T follicular helper cell (primary cell): ENCODE measurements around the gene BASP1.
"Not testable (repeated sequence)": the region's sequence is repeated elsewhere in the genome, so short reads cannot be mapped to it uniquely, and the experiment has no call there.

Source experiments
- DNase-seq: peaks from one replicate; pipeline ENCODE4 v3.0.0-alpha.2; 2020; ENCODE audit warnings: low read depth

The BASP1 gene

DNA sequence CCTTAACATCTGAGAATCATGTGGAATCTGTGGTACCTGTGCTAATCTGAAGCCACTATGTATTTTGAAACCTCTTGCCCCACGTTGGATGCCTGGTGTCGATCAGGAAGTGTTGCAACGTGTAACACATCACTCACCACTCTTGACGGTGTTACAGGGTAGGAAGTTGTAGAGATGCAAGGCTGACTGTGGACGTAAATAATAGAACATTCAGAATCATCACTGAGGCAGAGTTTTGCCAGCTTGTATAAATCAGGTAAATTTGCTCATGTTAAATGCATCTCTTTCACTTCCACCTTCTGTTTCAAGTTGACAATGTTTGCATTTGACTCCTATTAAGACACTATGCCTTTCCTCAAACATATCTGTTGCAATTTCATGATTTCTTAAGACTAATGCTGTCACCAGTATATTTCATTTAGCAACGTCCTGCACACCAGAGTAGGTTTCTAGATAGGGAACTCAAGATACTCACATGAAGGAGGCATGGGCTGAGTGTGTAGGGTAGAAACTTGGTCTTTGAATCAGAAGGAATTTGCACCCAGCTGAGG is 38.1 kb downstream of the BASP1 start:
- DNase-seq: no peak

DNA sequence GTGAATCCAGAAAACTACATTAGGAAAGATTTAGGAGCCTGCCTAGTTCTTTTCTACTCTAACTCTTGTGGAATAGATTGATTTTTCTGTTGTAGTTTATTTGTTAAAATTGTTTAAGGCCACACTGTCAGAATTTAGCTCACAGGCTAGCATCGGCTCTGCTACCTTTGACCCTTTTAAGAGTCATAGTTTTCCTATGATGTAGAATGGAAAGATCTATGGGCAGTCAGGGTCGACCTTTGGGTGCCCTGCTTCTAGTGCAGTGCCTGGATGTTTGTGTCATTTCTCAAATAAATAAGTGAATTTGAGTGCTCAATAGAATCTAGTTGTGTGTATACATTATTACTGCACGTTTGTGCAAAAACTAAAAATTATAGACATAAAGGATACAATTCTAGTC is 38.7 kb downstream of the BASP1 start:
- no peak for DNase-seq

DNA sequence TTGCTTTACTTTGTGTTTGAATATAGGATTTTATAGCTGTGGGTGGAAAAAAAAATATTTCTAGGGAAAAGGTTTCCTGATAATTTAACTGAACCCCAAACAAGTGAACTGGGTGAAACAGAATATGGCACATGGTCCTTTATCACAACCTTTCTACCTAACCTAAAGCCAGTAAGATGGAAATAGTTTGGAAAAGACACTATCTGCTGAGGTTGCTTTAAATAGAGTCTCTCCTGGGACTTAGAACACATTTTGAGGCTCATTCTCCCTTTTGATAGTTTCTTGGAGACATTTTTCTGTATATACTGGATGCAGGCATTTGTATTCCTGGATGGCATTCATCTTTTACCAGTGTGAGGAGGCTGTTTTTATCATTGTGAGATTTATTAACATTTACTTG is 39.4 kb downstream of the BASP1 start:
- DNase-seq: no peak

DNA sequence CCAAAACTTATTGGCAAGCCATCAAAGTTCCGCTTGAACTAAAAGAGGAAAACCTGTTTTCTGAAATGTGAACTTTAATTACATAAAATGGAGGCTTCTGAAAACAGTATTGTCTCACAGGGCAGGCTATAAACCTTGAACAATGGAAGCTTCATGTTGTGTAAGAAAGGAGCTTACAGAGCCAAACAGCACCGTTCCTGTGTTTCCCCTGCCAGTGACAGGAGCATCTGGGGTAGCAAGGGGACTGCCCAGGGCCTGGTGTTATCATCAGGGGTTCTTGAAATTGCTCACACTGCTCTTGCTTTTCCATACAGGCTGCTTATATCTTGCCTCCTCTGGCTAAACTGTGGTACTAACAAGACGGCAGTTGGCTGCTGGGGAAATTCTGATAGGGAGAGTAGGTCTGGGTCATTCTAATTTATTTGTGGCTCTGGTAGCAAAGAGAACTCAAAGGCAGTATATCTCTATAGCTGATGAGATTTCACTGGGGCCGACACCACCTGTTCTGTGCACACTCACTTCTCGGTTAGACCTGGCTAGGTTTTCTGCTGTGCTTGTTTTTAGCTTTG is 40.4 kb downstream of the BASP1 start:
- no peak for DNase-seq

DNA sequence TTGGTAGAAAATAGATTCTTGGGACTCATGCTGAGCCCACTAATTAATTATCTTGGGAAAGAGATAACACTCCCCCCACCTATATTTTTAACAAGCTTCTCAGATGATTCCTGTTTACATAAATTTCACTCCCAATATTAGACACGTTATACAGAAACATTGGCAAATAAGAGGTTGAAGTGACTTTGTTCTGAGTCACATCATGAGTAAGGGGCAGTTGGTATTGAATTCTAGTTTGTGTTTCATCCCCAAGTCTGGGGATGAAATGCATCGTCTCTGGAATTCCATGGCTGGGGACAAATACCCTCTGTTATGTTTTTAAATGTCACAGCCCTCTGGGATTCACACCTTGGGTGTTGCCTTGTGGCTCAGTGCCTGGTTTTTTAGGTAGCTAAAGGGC is 41.0 kb downstream of the BASP1 start:
- no peak for DNase-seq

DNA sequence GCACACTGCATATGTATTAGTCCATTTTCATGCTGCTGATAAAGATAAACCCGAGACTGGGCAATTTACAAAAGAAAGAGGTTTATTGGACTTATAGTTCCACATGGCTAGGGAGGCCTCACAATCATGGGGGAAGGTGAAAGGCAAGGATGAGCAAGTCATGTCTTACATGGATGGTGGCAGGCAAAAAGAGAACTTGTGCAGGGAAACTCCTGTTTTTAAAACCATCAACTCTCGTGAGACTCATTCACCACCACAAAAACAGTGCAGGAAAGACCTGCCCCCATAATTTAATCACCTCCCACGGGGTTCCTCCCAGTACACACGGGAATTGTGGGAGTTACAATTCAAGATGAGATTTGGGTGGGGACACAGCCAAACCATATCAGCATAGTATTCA is 41.6 kb downstream of the BASP1 start:
- DNase-seq: not testable (repeated sequence)

DNA sequence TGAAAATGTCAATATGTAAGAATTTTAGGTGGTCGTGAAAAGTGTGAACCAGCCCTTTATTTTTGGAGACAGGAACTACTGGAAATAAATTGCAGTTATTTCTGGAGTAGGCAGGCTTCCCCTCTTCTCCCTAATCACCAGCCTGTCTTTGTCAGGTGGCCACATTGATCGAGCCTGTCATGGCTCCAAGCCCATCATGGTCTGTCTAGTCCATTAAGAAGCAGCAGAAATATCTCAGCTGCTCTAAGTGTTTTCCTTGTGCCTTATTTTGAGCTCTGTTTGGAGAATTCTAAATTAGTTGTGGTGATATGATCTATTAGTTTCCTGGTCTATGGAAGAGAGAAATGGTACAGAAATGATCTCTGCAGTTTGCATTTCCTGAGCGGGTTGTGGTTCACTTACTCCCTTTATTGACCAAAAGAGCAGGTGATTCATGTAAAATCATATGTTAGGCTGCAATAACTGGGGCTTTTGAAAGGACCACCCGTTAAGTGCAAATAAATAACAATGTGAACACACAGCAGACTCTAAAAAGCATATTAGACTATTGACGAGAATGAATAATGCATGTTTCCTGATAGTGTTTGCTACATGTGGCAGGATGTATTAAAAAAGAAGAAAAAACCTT is 42.3 kb downstream of the BASP1 start:
- DNase-seq: no peak

DNA sequence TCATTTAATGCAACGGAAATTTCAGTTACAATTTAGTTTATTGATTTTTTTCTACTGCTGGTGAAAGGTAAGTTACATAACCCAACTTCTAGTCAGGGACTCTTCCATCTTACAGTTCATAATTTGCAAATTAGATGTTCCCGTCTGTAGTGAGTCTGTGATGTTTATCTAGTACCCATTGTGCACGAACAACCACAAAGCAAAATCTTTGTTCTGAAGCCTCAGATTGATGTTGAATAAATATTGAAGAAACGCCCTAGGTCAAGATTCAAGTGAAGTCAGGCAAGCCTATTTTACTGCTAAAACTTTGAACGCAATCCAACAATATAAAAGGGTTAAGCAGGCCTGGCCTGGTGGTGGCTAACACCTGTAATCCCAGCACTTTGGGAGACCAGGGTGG is 43.1 kb downstream of the BASP1 start:
- no peak for DNase-seq

DNA sequence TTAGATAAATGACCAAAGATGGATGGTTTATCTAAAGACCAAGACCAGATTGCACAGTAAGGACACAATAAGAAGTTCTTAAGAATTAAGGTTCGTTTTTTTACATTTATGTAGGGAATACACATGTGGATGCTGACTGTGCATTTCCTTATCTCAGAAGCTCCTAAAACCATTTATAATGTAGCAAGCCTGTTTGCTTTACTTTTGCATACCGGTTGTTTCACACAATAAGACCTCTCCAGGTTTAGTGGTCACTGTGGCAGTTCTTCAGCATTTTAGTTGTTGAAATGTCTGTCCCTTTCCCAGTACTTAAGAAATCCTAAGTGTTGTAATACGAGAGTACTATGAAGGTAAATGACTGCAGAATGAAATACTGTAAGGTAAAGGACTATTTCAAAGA is 43.6 kb downstream of the BASP1 start:
- no peak for DNase-seq

DNA sequence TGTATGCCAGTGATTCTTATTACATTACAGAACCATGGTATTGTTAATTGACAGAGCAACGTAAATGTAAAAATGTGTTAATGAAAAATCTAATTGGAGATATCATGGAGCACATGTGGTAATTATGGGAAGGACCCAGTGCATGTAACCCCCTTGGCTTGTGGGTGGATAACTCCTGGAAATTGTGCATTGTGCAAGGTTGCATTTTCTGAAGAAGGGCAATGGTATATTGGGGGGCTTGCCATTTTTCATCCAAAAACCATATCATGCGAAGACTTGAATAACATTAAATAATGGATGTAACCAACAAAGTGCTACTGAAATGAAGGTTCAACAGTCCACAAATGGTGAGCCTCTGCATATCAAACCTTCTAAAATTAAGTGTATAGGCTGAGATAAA is 47.6 kb downstream of the BASP1 start:
- no peak for DNase-seq

DNA sequence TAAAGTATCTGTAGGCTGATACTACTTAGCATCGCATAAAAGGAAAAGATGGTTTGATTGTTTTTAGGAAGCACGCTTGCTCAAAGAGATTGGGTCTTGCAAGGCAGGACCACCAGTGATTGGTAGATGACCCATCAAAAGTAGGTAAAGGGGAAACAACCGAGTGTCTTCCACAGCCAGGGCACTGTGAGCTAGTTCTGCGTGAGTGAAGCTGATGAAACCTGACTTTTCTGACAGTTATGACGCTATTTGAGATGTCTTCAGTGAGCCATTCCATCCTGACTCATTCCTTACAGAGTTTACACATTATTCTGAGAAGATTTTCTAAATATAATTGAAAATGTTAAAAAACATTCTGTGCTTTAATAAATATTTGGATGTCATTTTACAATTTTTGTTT is 49.7 kb downstream of the BASP1 start:
- DNase-seq: no peak

DNA sequence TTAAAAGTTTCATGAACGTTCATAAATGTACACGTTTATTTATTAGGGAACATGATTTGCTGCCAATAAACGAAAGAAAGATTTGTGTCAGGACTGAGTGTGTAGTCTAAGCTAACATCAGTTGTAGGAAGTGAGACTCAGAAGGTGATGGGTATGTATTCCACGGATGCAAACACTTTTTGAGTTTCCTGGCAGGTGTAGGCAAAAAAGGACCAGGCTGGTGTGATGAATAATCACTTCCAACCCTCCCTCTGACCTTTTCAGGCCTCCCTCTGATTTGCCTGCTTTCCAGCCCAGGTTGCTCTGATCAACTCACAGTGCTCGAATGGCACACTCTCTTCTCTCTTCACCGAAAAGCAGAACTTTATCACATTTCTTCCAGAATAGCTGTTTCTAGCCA is 51.8 kb downstream of the BASP1 start:
- no peak for DNase-seq

DNA sequence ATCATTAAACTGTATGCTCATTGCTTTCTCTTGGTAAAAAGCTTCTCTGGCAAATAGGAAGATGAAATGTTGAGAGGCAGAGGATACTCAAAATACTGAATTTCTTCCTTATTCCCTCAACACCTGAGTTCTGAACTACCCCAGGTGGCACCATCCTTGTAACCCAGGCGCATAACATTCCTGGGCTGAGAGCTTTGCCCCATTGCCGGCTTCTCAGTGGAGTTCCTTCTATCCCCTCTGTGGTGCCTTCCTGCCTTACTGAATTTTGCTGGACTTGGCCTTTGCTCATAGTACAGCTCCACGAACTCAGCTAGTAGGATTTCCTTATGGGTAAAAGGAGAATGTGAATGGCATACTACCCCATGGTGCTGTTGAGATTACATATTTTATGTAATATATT is 54.7 kb downstream of the BASP1 start:
- no peak for DNase-seq

DNA sequence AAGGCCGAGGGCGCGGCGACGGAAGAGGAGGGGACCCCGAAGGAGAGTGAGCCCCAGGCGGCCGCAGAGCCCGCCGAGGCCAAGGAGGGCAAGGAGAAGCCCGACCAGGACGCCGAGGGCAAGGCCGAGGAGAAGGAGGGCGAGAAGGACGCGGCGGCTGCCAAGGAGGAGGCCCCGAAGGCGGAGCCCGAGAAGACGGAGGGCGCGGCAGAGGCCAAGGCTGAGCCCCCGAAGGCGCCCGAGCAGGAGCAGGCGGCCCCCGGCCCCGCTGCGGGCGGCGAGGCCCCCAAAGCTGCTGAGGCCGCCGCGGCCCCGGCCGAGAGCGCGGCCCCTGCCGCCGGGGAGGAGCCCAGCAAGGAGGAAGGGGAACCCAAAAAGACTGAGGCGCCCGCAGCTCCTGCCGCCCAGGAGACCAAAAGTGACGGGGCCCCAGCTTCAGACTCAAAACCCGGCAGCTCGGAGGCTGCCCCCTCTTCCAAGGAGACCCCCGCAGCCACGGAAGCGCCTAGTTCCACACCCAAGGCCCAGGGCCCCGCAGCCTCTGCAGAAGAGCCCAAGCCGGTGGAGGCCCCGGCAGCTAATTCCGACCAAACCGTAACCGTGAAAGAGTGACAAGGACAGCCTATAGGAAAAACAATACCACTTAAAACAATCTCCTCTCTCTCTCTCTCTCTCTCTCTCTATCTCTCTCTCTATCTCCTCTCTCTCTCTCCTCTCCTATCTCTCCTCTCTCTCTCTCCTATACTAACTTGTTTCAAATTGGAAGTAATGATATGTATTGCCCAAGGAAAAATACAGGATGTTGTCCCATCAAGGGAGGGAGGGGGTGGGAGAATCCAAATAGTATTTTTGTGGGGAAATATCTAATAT is 58.1 kb downstream of the BASP1 start:
- no peak for DNase-seq

DNA sequence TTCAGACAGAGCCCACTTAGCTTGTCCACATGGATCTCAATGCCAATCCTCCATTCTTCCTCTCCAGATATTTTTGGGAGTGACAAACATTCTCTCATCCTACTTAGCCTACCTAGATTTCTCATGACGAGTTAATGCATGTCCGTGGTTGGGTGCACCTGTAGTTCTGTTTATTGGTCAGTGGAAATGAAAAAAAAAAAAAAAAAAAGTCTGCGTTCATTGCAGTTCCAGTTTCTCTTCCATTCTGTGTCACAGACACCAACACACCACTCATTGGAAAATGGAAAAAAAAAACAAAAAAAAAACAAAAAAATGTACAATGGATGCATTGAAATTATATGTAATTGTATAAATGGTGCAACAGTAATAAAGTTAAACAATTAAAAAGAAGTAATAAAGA is 59.0 kb downstream of the BASP1 start:
- no peak for DNase-seq

DNA sequence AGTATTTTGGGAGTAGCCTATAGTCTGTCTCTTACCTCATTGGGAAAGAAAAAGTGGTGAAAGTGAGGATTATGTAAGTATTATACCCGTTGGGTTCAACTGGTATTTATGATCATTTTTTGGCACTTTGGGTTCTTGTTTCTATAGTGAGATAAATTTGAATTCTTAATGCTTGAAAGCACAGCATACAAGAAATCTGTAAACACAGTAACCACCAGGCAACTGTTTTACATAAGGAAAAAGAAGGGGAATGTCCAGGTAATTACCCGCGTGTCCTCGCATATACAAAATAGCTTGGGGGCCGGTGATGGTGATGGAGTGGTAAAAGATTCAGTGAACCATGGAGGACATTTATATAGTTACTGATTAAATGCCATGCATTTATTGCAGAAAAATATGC is 60.5 kb downstream of the BASP1 start:
- DNase-seq: no peak

DNA sequence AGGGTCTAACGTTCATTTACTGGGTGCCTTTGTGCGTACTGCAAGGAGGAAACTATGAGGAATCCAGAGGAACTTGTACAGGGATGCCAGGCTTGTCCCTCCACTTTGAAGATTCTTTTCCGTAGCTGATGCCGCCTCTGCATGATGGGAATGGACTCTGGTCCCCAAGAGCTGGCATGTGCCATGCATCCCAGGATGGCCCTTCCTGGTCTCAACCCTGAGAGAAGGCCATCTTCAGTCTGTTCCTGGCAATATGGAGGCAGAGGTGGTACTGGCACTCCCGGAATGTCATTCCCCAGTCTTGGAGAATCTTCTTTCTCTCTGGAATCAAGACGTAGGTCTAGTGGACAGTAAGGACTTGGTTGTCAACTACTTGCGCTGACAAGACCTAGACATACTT is 61.5 kb downstream of the BASP1 start:
- no peak for DNase-seq

DNA sequence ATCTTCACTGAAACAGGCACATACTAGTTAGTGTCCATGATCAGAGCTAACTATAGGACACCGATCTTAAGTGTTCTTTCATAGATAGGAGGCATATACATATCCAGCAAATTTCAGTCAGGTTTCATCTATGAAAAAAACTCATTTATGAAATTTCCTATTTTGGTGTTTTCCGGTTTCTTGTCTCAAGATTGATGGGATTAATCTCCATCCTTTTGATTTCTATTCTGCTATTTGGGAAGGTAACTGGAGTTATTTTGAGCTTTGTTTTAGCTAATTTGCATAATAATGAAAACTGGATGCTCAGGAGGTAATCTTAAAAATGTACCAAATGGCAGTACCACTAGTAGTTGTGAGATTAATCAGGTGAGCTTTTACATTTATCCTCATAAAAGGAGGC is 62.1 kb downstream of the BASP1 start:
- no peak for DNase-seq

DNA sequence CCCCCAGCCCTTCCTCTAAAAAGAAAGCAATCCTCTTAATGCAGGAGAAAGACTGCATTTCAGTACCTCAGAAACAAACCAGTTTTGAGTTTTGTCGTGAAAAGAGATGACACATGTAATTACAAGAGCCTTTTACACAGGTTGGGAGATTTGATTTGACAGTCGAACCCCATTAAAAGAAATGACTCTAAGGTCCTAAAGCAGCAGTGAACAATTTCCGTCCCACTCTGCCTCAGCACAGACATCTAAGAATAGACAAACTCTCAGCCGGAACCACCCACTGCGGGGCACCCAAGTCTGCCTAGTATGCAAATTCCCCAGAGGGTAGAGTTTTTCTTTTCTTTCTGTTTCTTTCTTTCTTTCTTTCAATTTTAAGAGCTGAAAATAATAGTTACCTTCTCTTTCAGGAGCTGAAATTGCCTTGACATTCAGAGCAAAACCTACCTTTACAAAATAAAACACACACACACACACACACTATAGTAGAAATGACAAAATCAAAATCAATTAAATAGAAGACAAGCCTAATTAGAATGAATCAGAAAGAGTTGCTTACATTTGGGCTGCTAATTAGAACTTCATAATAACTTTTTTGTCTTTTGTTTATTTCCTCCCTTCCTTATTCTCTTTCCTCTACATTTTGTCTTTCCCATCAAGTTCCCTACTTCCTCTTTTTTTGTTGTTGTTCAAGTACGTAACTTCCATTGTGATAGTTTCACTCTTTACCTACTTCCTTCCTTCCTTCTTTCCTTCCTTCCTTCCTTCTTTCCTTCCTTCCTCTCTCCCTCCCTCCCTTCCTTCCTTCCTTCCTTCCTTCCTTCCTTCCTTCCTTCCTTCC is 65.1 kb downstream of the BASP1 start:
- DNase-seq: no peak

DNA sequence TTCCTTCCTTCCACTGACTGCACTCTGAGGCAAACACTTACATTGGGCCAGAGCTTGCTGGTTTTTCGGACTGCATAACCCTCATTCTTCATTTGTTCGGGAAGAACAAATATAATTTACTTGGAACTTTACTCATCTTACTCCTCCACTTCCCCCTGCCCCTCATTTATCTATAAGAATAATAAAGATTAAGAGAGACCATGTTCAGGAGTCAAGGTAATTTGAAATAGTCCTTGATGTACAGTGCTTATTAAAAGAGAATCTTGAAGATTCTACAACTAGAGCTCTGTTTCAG is 65.6 kb downstream of the BASP1 start:
- DNase-seq: no peak

DNA sequence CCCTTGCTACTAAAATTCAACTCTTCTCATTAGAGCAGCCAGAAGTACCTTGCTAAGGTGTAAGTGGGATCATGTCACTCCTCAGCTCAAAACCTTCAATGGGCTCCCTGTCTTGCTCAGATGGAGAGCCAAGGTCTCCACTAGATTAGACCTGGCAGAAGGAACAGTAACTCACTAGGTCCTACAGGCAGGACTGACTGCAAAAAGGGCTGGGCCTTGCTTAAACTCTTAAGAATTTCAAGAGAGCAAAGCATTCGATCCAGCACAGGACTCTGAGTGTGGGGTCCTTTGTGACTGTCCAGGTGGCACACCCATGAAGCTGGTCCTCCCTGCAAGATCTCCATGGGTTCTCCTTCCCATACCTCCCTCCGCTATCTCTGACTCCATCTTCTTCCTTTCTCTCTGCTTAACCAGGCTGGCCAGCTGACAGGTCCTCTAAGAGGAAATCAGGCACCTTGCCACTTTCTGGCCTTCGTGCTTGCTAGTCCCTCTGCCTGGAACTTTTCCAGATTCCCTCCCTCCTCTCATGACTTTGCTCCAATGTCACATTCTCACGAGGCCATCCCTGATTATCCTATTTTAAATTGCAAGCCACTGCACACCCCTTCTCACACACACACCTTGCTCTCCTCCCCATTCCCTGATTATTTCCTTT is 70.2 kb downstream of the BASP1 start:
- no peak for DNase-seq

DNA sequence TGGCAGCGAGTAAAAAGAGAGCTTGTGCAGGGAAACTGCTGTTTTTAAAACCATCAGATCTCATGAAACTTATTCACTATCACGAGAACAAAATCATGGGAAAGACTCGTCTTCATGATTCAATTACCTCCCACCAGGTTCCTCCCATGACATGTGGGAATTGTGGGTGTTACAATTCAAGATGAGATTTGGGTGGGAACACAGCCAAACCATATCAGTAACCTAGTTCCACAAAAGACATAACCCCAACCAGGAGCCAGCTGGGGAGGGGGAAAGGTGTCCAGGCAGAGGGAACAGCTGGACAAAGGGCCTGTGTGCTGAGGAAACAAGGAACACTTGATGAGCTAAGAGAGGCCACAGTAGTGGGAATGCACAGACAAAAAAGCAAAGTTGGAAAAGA is 71.1 kb downstream of the BASP1 start:
- DNase-seq: no peak
